SK-N-SH (cell line): ENCODE measurements around the gene LPCAT3. TPM values are rescaled to one million over a fixed set of nuclear protein-coding genes. Genes with fewer than 3 reads are reported as not detected.

Experiments
- CTCF ChIA-PET: fragments of 300-600, 350-600 bp; formaldehyde crosslinking; extraction: SDS; loops from one replicate; lab custom pipeline; 2021; lab: Yijun Ruan, JAX
- POLR2A ChIA-PET: fragments of 350-600 bp; sonication (Branson Sonifier 250); formaldehyde crosslinking; extraction: SDS; loops from one replicate; lab custom pipeline; 2020; ENCODE audit warnings: antibody characterized with exemption, inconsistent platforms; lab: Yijun Ruan, JAX
- DNase-seq: peaks from one replicate; pipeline ENCODE4 v3.0.0; 2012
- H2AFZ ChIP-seq: fragments of 200-600 bp; sonication (generic); 2 replicates; pipeline ENCODE4 v1.8.1; 2016; ENCODE audit warnings: antibody characterized with exemption, mild to moderate bottlenecking, low read depth
- H3F3A ChIP-seq: fragments of 200-600 bp; sonication (generic); replicated peaks from 2 replicates; pipeline ENCODE3; 2016; ENCODE audit warnings: antibody characterized with exemption, mild to moderate bottlenecking; ENCODE audit not compliant: insufficient read depth
- H3K27ac ChIP-seq, 2 experiments: fragments of 200-500 bp in 1 of 2; fragments of 200-600 bp in 1 of 2; sonication (Bioruptor generic) in 1 of 2; sonication (generic), shearing (Covaris generic) in 1 of 2; 2 replicates each; pipeline versions ENCODE4 v1.5.1 to v1.6.1; 2014 to 2016; ENCODE audit warnings: low read depth in 2 of 2, inconsistent platforms in 1 of 2, low read length in 1 of 2, mild to moderate bottlenecking in 1 of 2, mixed read lengths in 1 of 2
- H3K27me3 ChIP-seq: fragments of 200-600 bp; sonication (generic), shearing (Covaris generic); 2 replicates; pipeline ENCODE4 v1.6.1; 2016; ENCODE audit warnings: mixed run types; ENCODE audit not compliant: insufficient read depth
- H3K36me3 ChIP-seq, 2 experiments: fragments of 200-500 bp in 1 of 2; fragments of 200-600 bp in 1 of 2; sonication (Bioruptor generic) in 1 of 2; sonication (generic) in 1 of 2; replicated peaks in 1 of 2; 2 replicates each; pipeline versions ENCODE3 to v1.5.1; 2014 to 2016; ENCODE audit warnings: low read length in 1 of 2, mild to moderate bottlenecking in 1 of 2; ENCODE audit not compliant: insufficient read depth in 2 of 2, control insufficient read depth in 1 of 2
- H3K4me1 ChIP-seq, 2 experiments: fragments of 200-500 bp in 1 of 2; fragments of 200-600 bp in 1 of 2; sonication (Bioruptor generic) in 1 of 2; sonication (generic), shearing (Covaris generic) in 1 of 2; 2 replicates each; pipeline versions ENCODE4 v1.5.1 to v1.6.1; 2014 to 2016; ENCODE audit warnings: low read depth in 1 of 2, low read length in 1 of 2, mixed run types in 1 of 2; ENCODE audit not compliant: insufficient read depth in 2 of 2, control insufficient read depth in 1 of 2
- H3K4me2 ChIP-seq: fragments of 200-600 bp; sonication (generic), shearing (Covaris generic); 2 replicates; pipeline ENCODE4 v1.6.1; 2017; ENCODE audit warnings: mixed run types
- H3K4me3 ChIP-seq, 2 experiments: fragments of 200-500 bp in 1 of 2; fragments of 200-600 bp in 1 of 2; sonication (Bioruptor generic) in 1 of 2; sonication (generic), shearing (Covaris generic) in 1 of 2; 2 replicates each; pipeline versions ENCODE4 v1.5.1 to v1.8.1; 2014 to 2016; ENCODE audit warnings: low read depth in 2 of 2, inconsistent platforms in 1 of 2, low read length in 1 of 2, mild to moderate bottlenecking in 1 of 2, mixed read lengths in 1 of 2, moderate library complexity in 1 of 2
- H3K79me2 ChIP-seq: fragments of 200-600 bp; sonication (generic); 2 replicates; pipeline ENCODE4 v1.8.1; 2017; ENCODE audit warnings: mild to moderate bottlenecking; ENCODE audit not compliant: insufficient read depth
- H3K9ac ChIP-seq: fragments of 200-600 bp; sonication (generic); 2 replicates; pipeline ENCODE4 v1.6.1; 2017; ENCODE audit warnings: mixed run types
- H3K9me2 ChIP-seq: fragments of 200-600 bp; sonication (generic); 2 replicates; pipeline ENCODE4 v1.6.1; 2017; ENCODE audit warnings: mixed run types
- H3K9me3 ChIP-seq: fragments of 200-600 bp; sonication (generic); 2 replicates; pipeline ENCODE4 v1.6.1; 2017; ENCODE audit warnings: mixed run types, mild to moderate bottlenecking, moderate library complexity
- H4K20me1 ChIP-seq: fragments of 200-600 bp; sonication (generic); 2 replicates; pipeline ENCODE4 v1.6.1; 2017; ENCODE audit warnings: mild to moderate bottlenecking, mixed run types; ENCODE audit not compliant: insufficient read depth
- CHD2 ChIP-seq: fragments of 150-350 bp; IDR thresholded peaks from 2 replicates; pipeline ENCODE4 v1.6.1; 2018; ENCODE audit warnings: low read length; ENCODE audit not compliant: partially characterized antibody
- ELF1 ChIP-seq: IDR thresholded peaks from 2 replicates; pipeline ENCODE4 v1.4.0; 2012
- EP300 ChIP-seq, 2 experiments: IDR thresholded peaks; 2 replicates each; pipeline versions ENCODE4 v1.4.0 to v1.6.1; 2012; ENCODE audit warnings: borderline replicate concordance in 1 of 2, low read depth in 1 of 2, low read length in 1 of 2
- FOXM1 ChIP-seq: IDR thresholded peaks from 2 replicates; pipeline ENCODE4 v1.4.0; 2012; ENCODE audit warnings: low read depth, mild to moderate bottlenecking
- MXI1 ChIP-seq: IDR thresholded peaks from 2 replicates; pipeline ENCODE4 v1.6.1; 2012; ENCODE audit warnings: mild to moderate bottlenecking, low read depth, low read length, improper control_type of control experiment
- NFIC ChIP-seq: IDR thresholded peaks from 2 replicates; pipeline ENCODE4 v1.4.0; 2012; ENCODE audit warnings: borderline replicate concordance
- NRF1 ChIP-seq: IDR thresholded peaks from 2 replicates; pipeline ENCODE4 v1.6.1; 2012; ENCODE audit warnings: low read depth, mild to moderate bottlenecking, low read length
- RCOR1 ChIP-seq: fragments of 150-350 bp; IDR thresholded peaks from 2 replicates; pipeline ENCODE4 v1.6.1; 2017; ENCODE audit warnings: antibody characterized with exemption, low read length
- RFX5 ChIP-seq: IDR thresholded peaks from 2 replicates; pipeline ENCODE4 v1.6.1; 2012; ENCODE audit warnings: mild to moderate bottlenecking, improper control_type of control experiment, low read length
- RXRA ChIP-seq: IDR thresholded peaks from 2 replicates; pipeline ENCODE4 v1.4.0; 2012; ENCODE audit warnings: low read depth, mild to moderate bottlenecking, borderline replicate concordance
- SMC3 ChIP-seq: IDR thresholded peaks from 2 replicates; pipeline ENCODE4 v1.6.1; 2012; ENCODE audit warnings: low read depth, low read length, improper control_type of control experiment
- TCF12 ChIP-seq: IDR thresholded peaks from 2 replicates; pipeline ENCODE4 v1.4.0; 2012
- TEAD4 ChIP-seq: IDR thresholded peaks from 2 replicates; pipeline ENCODE4 v1.4.0; 2012; ENCODE audit warnings: mild to moderate bottlenecking, borderline replicate concordance; ENCODE audit not compliant: insufficient read depth
- YY1 ChIP-seq: IDR thresholded peaks from 2 replicates; pipeline ENCODE4 v1.4.0; 2012; ENCODE audit warnings: low read depth, mild to moderate bottlenecking
- WGBS: methylation state at CpG from one replicate; pipeline ENCODE4 v1.1.6; 2017; ENCODE audit warnings: low lambda C conversion rate; 5-methylcytosine and 5-hydroxymethylcytosine counted together
- polyA plus RNA-seq, 3 experiments: library from polyadenylated mRNA; depleted of rRNA; stranded (reverse); fragments of >200 nt; gene quantifications; 2 replicates each; pipeline ENCODE4 v1.2.3, GENCODE V29; 2012
- TF ChIP-seq, protein P1 (sequence below): IDR thresholded peaks from 2 replicates; pipeline ENCODE4 v1.4.0; 2012; ENCODE audit warnings: low read depth, borderline replicate concordance
- TF ChIP-seq, protein P2 (sequence below): IDR thresholded peaks from 2 replicates; pipeline ENCODE4 v1.4.0; 2012; ENCODE audit warnings: low read depth, borderline replicate concordance
- TF ChIP-seq, protein P3 (sequence below): fragments of 150-350 bp; IDR thresholded peaks from 2 replicates; pipeline ENCODE4 v1.6.1; 2017; ENCODE audit warnings: antibody characterized with exemption, low read length, low read depth, borderline replicate concordance
- TF ChIP-seq, protein P4 (sequence below): IDR thresholded peaks from 2 replicates; pipeline ENCODE4; 2012

LPCAT3 gene
- polyA plus RNA-seq, 1 of the 3 experiments (the other 2 are of a cell fraction): 23.8 TPM

DNA sequence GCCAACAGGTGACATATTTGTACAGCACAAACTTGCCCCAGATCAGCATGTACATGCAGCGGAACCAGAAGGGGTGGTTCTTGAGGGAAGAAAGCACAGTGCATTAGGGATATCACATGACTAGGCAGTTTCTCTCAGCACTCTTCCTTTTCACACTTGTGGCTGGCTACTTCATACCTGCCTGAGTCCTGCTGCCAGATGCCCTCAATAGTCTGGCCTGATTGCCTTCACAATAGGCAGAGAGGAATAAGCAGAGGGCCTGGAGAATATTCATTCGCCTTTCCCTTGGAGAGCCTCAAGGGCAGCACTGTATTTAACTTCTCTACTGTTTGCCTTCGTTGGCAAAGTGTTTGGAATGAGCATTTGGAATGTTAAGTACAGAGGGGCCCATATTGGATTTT is 39.7 kb downstream of the LPCAT3 start:
- H3K79me2 ChIP-seq: peaks cover 2% of the 10 kb centered on the region; the same call in 1 of the 2 replicates
- H3K9me3 ChIP-seq: no peaks in the 10 kb centered on the region
- peaks cover 51 to 80% of the 10 kb centered on the region in 2 experiments for H3K36me3 ChIP-seq
- H4K20me1 ChIP-seq: no peaks in the 10 kb centered on the region
- H3K4me2 ChIP-seq: no peak overlapping the region
- ChIA-PET CTCF (interaction anchor here (0.8 to 1.9 kb wide), 4 partner anchors 13 to 164 kb away, joined by 3 to 6 read pairs (median 4); partner anchors contain the start of gene C1R), POLR2A (no interaction called here)
- no peak overlapping the region for H3K9ac ChIP-seq
- no peaks in the 10 kb centered on the region for H3K27me3 ChIP-seq
- no peaks in the 10 kb centered on the region for H3F3A ChIP-seq
- no peaks in the 10 kb centered on the region for H3K9me2 ChIP-seq
- no peak overlapping the region for H3K4me3 ChIP-seq
- no peak for TF ChIP-seq TEAD4
- TF ChIP-seq NRF1: no peak
- no peak for TF ChIP-seq YY1
- TF ChIP-seq, protein P1, sequence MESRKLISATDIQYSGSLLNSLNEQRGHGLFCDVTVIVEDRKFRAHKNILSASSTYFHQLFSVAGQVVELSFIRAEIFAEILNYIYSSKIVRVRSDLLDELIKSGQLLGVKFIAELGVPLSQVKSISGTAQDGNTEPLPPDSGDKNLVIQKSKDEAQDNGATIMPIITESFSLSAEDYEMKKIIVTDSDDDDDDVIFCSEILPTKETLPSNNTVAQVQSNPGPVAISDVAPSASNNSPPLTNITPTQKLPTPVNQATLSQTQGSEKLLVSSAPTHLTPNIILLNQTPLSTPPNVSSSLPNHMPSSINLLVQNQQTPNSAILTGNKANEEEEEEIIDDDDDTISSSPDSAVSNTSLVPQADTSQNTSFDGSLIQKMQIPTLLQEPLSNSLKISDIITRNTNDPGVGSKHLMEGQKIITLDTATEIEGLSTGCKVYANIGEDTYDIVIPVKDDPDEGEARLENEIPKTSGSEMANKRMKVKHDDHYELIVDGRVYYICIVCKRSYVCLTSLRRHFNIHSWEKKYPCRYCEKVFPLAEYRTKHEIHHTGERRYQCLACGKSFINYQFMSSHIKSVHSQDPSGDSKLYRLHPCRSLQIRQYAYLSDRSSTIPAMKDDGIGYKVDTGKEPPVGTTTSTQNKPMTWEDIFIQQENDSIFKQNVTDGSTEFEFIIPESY: no peak
- TF ChIP-seq RXRA: no peak
- TF ChIP-seq, protein P2, sequence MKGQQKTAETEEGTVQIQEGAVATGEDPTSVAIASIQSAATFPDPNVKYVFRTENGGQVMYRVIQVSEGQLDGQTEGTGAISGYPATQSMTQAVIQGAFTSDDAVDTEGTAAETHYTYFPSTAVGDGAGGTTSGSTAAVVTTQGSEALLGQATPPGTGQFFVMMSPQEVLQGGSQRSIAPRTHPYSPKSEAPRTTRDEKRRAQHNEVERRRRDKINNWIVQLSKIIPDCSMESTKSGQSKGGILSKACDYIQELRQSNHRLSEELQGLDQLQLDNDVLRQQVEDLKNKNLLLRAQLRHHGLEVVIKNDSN: no peak
- TF ChIP-seq CHD2: no peak
- no peak for TF ChIP-seq MXI1
- no peak for TF ChIP-seq EP300 (IDR thresholded peaks at IDR 0.05; ENCODE audit: borderline replicate concordance in 1 of 2, low read depth in 1 of 2, low read length in 1 of 2)
- TF ChIP-seq TCF12: no peak
- no peak for TF ChIP-seq RFX5
- TF ChIP-seq RCOR1: no peak
- TF ChIP-seq FOXM1: no peak
- TF ChIP-seq, protein P3, sequence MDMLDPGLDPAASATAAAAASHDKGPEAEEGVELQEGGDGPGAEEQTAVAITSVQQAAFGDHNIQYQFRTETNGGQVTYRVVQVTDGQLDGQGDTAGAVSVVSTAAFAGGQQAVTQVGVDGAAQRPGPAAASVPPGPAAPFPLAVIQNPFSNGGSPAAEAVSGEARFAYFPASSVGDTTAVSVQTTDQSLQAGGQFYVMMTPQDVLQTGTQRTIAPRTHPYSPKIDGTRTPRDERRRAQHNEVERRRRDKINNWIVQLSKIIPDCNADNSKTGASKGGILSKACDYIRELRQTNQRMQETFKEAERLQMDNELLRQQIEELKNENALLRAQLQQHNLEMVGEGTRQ: no peak
- no peak for TF ChIP-seq NFIC
- no peak for TF ChIP-seq ELF1
- TF ChIP-seq, protein P4, sequence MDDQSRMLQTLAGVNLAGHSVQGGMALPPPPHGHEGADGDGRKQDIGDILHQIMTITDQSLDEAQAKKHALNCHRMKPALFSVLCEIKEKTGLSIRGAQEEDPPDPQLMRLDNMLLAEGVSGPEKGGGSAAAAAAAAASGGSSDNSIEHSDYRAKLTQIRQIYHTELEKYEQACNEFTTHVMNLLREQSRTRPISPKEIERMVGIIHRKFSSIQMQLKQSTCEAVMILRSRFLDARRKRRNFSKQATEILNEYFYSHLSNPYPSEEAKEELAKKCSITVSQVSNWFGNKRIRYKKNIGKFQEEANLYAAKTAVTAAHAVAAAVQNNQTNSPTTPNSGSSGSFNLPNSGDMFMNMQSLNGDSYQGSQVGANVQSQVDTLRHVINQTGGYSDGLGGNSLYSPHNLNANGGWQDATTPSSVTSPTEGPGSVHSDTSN: no peak
- no peak for TF ChIP-seq SMC3
- H2AFZ ChIP-seq: no peak overlapping the region
- DNase-seq: no peak
- no peak overlapping the region for H3K27ac ChIP-seq
- 90% methylated on average over 3 of the region's 3 CpGs for WGBS
- H3K4me1 ChIP-seq: no peaks in the 10 kb centered on the region
